ENCODE data around the gene MTR.

Gene MTR

GRCh38 chr1:236951672-236952071, 156.6 kb downstream of the MTR start:
- DNase-seq (ENCODE audit: low read depth, low spot score) = no peak

- no peak for DNase-seq (ENCODE audit: low read depth, low spot score)
These were observed 157.3 kb downstream of the MTR start for GRCh38 chr1:236952246-236953003.

- no peak for DNase-seq (ENCODE audit: low read depth, low spot score)
These were observed 158.1 kb downstream of the MTR start for GRCh38 chr1:236953151-236953700.
